ENCODE data around the gene ABHD17A.

Gene ABHD17A

DNA sequence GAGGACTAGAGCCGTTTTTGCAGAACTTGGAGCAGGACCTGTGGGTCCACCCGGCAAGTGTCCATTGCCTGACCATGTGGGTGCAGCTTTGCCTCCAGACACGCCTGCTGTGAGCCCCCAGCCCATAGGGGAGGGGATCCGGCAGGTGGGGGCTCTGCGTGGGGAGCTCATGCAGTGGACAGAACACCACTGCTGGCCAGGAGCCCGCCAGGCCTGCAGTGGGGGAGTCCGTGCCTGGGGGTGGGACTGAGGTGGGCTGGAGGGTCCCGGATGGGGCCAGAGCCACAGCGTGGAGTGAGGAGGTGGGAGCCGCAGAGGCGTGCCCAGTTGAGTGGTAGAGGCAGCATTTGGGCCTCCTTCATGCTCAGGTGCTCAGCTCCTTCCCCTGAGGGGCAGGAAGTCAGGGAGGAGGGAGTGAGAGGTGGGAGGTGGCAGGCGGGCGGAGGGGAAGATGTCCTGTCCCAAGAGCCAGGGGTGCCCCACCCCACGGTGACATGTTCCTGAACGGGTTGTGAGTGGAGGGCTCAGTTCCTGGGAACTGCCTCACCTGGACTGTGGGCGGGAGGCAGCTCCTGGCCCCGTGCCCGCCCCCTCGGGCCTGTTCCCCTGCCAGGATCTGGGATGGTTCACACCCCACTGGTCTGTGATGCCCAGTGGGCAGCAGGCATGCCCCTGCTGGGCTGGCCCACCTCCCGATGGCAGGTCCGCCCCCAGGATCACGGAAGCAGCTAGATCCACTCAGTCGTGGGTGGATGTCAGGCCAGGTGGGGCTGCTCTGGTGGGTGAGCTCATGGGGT lies 28.7 kb upstream of the ABHD17A start:
- Histone ChIP-seq H3K27me3 (no peaks in the 10 kb centered on the region), H3K4me1 (peaks cover 0 to 24% (median 0%) of the 10 kb centered on the region in 4 donors), H3K4me3 (no peak overlapping the region), H3K27ac (no peak overlapping the region), H3K9me3 (no peaks in the 10 kb centered on the region), H3K36me3 (peaks cover 8 to 61% (median 51%) of the 10 kb centered on the region in 3 donors)
- intact Hi-C loops (cut with DNase I; ENCODE audit: low total_unique reads): no loop called here
- DNase-seq: no peak
- TF ChIP-seq, protein P1, sequence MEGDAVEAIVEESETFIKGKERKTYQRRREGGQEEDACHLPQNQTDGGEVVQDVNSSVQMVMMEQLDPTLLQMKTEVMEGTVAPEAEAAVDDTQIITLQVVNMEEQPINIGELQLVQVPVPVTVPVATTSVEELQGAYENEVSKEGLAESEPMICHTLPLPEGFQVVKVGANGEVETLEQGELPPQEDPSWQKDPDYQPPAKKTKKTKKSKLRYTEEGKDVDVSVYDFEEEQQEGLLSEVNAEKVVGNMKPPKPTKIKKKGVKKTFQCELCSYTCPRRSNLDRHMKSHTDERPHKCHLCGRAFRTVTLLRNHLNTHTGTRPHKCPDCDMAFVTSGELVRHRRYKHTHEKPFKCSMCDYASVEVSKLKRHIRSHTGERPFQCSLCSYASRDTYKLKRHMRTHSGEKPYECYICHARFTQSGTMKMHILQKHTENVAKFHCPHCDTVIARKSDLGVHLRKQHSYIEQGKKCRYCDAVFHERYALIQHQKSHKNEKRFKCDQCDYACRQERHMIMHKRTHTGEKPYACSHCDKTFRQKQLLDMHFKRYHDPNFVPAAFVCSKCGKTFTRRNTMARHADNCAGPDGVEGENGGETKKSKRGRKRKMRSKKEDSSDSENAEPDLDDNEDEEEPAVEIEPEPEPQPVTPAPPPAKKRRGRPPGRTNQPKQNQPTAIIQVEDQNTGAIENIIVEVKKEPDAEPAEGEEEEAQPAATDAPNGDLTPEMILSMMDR (IDR thresholded peaks at IDR 0.05): no peak

DNA sequence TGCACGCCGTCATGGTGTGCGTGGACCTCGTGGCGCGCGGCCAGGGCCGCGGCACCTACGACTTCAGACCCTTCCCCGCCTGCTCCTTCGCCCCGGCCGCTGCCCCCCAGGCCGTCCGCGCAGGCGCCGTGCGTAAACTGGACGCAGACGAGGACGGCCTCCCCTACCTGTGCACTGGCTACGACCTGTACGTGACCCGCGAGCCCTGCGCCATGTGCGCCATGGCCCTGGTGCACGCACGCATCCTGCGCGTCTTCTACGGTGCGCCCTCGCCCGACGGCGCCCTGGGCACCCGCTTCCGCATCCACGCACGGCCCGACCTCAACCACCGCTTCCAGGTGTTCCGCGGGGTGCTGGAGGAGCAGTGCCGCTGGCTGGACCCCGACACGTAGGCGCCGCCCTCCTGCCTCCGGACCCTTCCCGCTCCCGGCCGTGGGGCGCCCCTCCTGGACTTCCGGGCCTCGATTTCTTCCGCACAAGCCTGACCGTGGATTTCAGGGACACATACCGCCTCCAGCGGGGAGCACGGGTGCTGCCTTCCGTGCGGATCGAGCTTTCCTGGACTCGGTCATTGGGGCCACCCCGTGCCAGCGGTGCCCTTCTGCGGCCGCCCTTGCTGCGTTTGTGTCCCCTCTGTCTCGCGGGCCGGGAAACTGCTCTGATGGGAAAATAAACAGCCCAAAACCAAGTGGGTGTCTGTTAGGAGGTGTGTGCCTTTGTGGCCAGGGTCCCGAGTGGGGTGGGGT lies 27.6 kb upstream of the ABHD17A start:
- Histone ChIP-seq H3K27ac (no peak overlapping the region), H3K27me3 (no peaks in the 10 kb centered on the region), H3K4me3 (no peak overlapping the region), H3K36me3 (peaks cover 0 to 50% (median 41%) of the 10 kb centered on the region in 3 donors), H3K9me3 (no peaks in the 10 kb centered on the region), H3K4me1 (peaks cover 0 to 31% (median 0%) of the 10 kb centered on the region in 4 donors)
- TF ChIP-seq, protein P1 (IDR thresholded peaks at IDR 0.05): no peak
- intact Hi-C loops (cut with DNase I; ENCODE audit: low total_unique reads): no loop called here
- no peak for DNase-seq

DNA sequence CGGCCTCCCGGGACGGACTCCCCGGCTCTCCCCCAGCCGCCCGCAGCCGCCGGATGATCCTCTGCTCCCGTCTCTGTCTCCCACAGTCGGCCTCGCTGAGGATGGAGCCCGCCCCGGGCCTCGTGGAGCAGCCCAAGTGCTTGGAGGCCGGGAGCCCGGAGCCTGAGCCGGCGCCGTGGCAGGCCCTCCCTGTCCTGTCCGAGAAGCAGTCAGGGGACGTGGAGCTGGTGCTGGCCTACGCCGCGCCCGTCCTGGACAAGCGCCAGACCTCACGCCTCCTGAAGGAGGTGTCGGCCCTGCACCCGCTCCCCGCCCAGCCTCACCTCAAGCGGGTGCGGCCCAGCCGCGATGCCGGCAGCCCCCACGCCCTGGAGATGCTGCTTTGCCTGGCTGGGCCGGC lies 26.7 kb upstream of the ABHD17A start:
- Histone ChIP-seq H3K27me3 (no peaks in the 10 kb centered on the region), H3K27ac (no peak overlapping the region), H3K4me1 (peaks cover 0 to 40% (median 0%) of the 10 kb centered on the region in 4 donors), H3K4me3 (no peak overlapping the region), H3K9me3 (no peaks in the 10 kb centered on the region), H3K36me3 (peaks cover 0 to 41% (median 34%) of the 10 kb centered on the region in 3 donors)
- intact Hi-C loops (cut with DNase I; ENCODE audit: low total_unique reads): no loop called here
- DNase-seq: no peak
- TF ChIP-seq, protein P1 (IDR thresholded peaks at IDR 0.05): no peak

DNA sequence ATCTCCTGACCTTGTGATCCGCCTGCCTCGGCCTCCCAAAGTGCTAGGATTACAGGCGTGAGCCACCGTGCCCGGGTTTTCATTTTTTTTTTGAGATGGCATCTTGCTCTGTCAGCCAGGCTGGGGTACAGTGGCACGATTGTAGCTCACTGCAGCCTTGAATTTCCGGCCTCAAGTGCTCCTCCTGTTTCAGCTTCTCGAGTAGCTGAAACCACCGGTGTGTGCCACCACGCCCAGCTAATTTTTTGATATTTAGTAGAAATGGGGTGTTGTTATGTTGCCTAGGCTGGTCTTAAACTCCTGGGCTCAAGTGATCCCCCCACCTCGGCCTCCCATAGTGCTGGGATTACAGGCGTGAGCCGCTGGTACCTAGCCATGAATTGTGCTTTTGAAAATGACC lies 25.8 kb upstream of the ABHD17A start:
- DNase-seq: no peak
- Histone ChIP-seq H3K27ac (no peak overlapping the region), H3K4me1 (peaks cover 0 to 46% (median under 1%) of the 10 kb centered on the region in 4 donors), H3K36me3 (peaks cover 0 to 34% (median 32%) of the 10 kb centered on the region in 3 donors), H3K4me3 (no peak overlapping the region), H3K27me3 (no peaks in the 10 kb centered on the region), H3K9me3 (no peaks in the 10 kb centered on the region)
- intact Hi-C loops (cut with DNase I; ENCODE audit: low total_unique reads): no loop called here
- TF ChIP-seq, protein P1 (IDR thresholded peaks at IDR 0.05): no peak

DNA sequence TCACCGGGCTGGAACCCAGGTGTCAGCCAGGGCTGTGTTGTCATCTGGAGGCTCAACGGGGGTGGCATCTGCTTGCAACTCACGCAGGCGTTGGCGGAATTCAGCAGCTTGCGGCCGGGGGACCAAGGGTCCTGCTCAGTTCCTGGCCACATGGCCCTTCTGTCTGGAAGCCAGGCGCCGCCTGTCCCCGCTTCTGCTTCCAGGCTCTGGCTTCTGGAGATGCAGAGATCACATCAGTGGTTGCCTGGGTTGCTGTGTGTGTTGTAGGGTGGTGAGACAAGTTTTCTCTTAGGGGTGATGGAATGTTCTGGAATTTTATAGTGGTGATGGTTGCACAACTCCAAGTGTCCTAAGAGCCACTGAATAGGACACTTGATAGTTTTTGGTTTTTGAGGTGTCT lies 24.9 kb upstream of the ABHD17A start:
- intact Hi-C loops (cut with DNase I; ENCODE audit: low total_unique reads): no loop called here
- H3K27me3 ChIP-seq: no peaks in the 10 kb centered on the region
- H3K9me3 ChIP-seq: no peaks in the 10 kb centered on the region
- no peak overlapping the region for H3K27ac ChIP-seq
- peaks cover 0 to 53% (median 6%) of the 10 kb centered on the region in 4 donors for H3K4me1 ChIP-seq
- TF ChIP-seq, protein P1 (IDR thresholded peaks at IDR 0.05): no peak
- DNase-seq: no peak
- H3K4me3 ChIP-seq: no peak overlapping the region
- H3K36me3 ChIP-seq: peaks cover 0 to 32% (median 30%) of the 10 kb centered on the region in 3 donors

Data from tibial artery (tissue), 4 donors.